ENCODE measurements around the gene PAK4.

PAK4 gene

DNA sequence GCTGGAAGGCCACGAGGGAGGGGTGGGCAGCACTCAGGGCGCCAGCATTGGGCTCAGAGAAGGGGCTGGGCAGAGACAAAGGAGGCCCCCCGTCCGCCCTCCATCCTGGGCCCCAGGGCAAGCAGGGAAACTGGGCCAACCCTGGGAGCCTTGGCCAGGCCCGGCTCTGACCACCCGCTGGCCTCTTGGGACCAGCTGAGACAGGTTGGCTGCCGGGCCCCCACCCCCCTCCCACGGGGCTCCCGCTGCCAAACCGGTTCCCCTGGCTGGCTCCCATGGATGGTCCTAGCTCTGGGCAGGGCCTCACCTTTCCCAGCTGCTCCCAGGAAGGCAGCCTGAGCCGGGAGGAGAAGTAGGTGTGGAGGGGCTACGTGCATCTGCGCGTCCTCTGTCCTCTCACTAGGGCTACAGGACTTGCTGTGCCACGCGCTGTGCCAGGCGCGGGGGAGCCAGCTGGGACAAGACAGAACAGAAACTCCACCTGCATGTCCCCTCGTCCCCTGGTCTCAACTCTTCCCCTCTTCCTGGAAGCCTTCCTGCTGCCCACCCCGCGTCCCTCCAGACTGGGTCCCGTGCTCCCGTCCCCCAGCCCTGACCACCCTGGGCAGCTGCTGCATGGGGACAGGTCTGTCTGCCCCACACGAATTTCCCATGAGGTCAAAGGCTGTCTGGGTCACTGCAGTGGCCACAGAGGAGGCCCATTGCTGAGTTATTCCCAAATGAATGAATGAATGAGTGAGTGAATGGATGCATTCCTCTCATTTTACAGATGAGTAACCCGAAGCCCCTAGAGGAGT, 42.1 kb downstream of the PAK4 start:
- no peak for DNase-seq

GRCh38 chr19:39168258-39169142, 42.9 kb downstream of the PAK4 start:
- no peak for DNase-seq

GRCh38 chr19:39169143-39169810, 43.7 kb downstream of the PAK4 start:
- no peak for DNase-seq

- DNase-seq = no peak
These were observed 45.0 kb downstream of the PAK4 start for GRCh38 chr19:39170386-39171231.

DNA sequence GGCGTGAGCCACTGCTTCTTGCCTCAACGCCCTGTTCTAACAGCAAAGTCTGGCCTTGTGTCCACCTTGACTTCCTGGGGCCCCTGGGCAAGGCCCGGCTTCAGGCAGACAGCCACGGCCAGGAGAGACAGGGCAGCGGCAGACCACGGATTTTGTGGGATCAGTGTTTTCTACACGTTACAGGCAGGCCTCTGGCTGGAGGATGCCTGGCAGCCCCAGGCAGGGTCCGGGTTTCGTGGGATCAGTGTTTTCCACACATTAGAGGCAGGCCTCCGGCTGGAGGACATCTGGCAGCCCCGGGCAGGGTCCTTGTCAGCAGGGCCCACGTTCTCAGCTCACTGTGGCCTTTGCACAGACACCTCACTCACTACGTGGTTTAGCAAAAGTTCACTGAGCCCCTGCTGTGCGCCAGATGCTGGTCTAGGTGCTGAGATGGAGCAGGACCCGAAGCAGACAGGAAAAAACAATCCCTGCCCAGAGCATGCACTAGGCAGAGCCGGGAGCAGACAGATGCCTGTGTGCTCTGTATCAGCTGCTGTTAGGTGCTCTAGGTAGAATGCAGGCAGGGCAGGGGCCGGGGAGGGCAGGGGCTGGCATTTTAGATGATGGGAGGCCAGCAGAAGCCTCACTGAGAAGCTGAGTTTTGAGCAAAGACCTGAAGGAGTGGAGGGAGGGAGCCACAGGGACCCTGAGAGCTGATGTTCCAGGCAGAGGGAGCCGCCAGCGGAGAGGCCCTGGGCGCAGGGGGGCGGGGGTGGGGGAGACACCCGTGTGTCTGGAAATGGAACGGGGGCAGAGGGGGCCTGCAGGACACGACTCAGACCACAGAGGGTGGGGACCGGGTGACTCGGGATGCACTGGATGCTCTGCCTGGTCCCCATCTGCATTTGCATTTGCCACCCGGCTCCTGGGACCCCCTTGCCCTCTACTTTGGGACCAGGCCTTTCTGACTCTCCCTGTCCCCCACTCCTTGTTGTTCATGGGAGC, 46.2 kb downstream of the PAK4 start:
- DNase-seq = no peak

GRCh38 chr19:39172700-39173501, 47.3 kb downstream of the PAK4 start:
- DNase-seq = no peak

DNA sequence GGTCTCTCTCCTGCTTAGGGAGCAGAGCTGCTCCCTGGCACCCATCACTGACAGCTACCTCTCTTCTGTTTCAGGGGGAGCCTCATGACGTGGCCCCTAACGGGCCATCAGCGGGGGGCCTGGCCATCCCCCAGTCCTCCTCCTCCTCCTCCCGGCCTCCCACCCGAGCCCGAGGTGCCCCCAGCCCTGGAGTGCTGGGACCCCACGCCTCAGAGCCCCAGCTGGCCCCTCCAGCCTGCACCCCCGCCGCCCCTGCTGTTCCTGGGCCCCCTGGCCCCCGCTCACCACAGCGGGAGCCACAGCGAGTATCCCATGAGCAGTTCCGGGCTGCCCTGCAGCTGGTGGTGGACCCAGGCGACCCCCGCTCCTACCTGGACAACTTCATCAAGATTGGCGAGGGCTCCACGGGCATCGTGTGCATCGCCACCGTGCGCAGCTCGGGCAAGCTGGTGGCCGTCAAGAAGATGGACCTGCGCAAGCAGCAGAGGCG, 48.0 kb downstream of the PAK4 start:
- no peak for DNase-seq

DNA sequence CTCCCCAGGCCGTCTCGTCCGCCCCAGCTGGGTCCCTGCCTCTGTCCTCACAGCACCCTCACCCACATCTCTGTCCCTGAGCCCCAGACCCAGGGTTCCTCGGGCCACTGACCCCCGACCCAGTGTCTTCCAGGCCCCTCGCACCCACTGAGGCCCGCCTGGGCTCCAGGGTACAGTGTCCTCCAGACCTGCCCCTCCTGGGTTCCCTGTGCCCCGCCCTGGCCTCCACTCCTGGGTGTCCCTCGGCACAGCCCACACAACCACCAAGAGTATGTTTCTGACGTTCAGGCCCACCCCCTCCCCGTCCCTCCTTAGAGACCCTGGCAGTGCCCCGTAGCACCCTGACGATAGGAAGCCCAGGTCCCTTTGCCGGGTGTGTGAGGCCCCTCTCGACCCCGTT, 48.6 kb downstream of the PAK4 start:
- no peak for DNase-seq

- no peak for DNase-seq
These were observed 49.3 kb downstream of the PAK4 start for GRCh38 chr19:39174558-39175544.

- no peak for DNase-seq
These were observed 50.0 kb downstream of the PAK4 start for GRCh38 chr19:39175564-39175963.

GRCh38 chr19:39177110-39177699, 51.6 kb downstream of the PAK4 start:
- DNase-seq = no peak

DNA sequence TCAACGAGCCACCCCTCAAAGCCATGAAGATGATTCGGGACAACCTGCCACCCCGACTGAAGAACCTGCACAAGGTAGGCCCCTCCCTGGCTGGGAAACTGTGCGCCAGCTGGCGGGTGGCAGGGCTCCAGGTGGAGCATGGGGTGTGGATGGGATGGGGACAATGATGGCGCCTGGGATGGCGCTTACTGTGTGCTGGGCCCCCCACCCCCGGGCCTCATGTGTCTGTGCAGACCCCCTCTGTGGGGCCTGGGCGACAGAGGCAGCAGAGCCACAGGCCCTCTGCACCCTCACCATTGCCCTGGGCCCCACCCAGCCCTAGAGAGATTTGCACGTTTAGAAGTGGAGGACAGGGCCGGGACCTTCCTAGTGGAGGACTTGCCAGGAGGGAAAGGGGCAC, 52.1 kb downstream of the PAK4 start:
- DNase-seq = no peak

DNA sequence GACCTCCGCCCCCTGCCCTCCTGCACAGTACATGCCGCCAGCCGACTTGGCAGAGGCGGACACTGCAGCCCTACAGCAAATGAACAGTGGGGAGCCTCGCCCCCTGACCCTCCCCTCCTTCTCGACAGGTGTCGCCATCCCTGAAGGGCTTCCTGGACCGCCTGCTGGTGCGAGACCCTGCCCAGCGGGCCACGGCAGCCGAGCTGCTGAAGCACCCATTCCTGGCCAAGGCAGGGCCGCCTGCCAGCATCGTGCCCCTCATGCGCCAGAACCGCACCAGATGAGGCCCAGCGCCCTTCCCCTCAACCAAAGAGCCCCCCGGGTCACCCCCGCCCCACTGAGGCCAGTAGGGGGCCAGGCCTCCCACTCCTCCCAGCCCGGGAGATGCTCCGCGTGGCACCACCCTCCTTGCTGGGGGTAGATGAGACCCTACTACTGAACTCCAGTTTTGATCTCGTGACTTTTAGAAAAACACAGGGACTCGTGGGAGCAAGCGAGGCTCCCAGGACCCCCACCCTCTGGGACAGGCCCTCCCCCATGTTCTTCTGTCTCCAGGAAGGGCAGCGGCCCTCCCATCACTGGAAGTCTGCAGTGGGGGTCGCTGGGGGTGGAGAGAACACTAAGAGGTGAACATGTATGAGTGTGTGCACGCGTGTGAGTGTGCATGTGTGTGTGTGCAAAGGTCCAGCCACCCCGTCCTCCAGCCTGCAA, 52.9 kb downstream of the PAK4 start:
- no peak for DNase-seq

DNA sequence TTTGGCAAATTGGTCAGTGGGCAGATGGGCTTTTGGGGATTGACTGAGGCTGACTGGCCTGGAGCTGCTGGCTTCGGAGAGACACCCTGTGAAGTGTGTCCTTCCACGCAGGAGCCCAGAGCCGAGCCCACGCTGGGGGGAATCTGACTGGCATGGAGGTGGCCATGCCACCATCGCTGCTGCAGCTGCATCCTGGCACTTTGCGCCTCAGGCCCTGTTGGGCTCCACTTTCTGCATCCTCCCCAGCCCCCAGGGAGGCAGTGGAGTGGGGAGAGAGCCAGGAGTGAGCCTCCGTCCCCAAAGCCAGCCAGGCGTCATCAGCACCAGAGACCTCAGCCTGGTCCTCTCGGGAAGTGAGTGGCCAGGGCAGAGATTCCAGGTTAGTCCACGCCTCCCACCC, 54.2 kb downstream of the PAK4 start:
- DNase-seq = no peak

- no peak for DNase-seq
These were observed 55.2 kb downstream of the PAK4 start for GRCh38 chr19:39180749-39181148.

GRCh38 chr19:39181500-39182173, 56.1 kb downstream of the PAK4 start:
- no peak for DNase-seq

- DNase-seq = no peak
These were observed 56.6 kb downstream of the PAK4 start for GRCh38 chr19:39182174-39182505.

Data from hematopoietic multipotent progenitor cell treated with erythropoietin and hydrocortisone succinate and interleukin-3 and kit ligand, for 8 days (in vitro differentiated cells).